OCI-LY7 (cell line): Measurements from ENCODE around the gene DAP. TPM values are rescaled to one million over a fixed set of nuclear protein-coding genes. Genes with fewer than 3 reads are reported as not detected.

Experiments used
- BruUV-seq: library from RNA; stranded (reverse); fragments of 400-500 nt; replicated peaks from 2 replicates; lab custom pipeline; 2021; lab: Mats Ljungman, UMichigan
- CTCF ChIA-PET: fragments of 300-600 bp; sonication (Branson Sonifier 250); formaldehyde crosslinking; loops from one replicate; lab custom pipeline; 2022; ENCODE audit warnings: antibody characterized with exemption; ENCODE audit not compliant: unreplicated experiment; lab: Charles Lee
- POLR2A ChIA-PET: fragments of 300-600 bp; sonication (Branson Sonifier 250); formaldehyde crosslinking; loops from one replicate; lab custom pipeline; 2022; ENCODE audit warnings: antibody characterized with exemption; lab: Charles Lee
- DNase-seq: peaks from one replicate; pipeline ENCODE4 v3.0.0-alpha.2; 2015; ENCODE audit warnings: low spot score
- H2AFZ ChIP-seq: fragments of 200-600 bp; sonication (generic), shearing (Covaris generic); 2 replicates; pipeline ENCODE4 v1.6.1; 2014; ENCODE audit warnings: mild to moderate bottlenecking, antibody characterized with exemption, low read length, moderate library complexity
- H3K27ac ChIP-seq: fragments of 200-600 bp; sonication (generic); 2 replicates; pipeline ENCODE4 v1.5.1; 2014; ENCODE audit warnings: mixed run types, low read depth, mild to moderate bottlenecking, moderate library complexity, low read length, inconsistent platforms; ENCODE audit not compliant: poor library complexity, severe bottlenecking
- H3K36me3 ChIP-seq: fragments of 200-600 bp; sonication (generic); 2 replicates; pipeline ENCODE4 v1.6.1; 2014; ENCODE audit warnings: mild to moderate bottlenecking, antibody characterized with exemption, low read length, moderate library complexity, mixed read lengths; ENCODE audit not compliant: insufficient read depth
- H3K4me1 ChIP-seq: fragments of 200-600 bp; sonication (generic); 2 replicates; pipeline ENCODE4 v1.5.1; 2014; ENCODE audit warnings: mild to moderate bottlenecking, low read length; ENCODE audit not compliant: insufficient read depth, poor library complexity, severe bottlenecking
- H3K4me2 ChIP-seq: fragments of 200-600 bp; sonication (generic); 2 replicates; pipeline ENCODE4 v1.6.1; 2014; ENCODE audit warnings: mild to moderate bottlenecking, low read length
- H3K4me3 ChIP-seq: fragments of 200-600 bp; sonication (generic); 2 replicates; pipeline ENCODE4 v1.5.1; 2014; ENCODE audit warnings: mild to moderate bottlenecking, low read depth, low read length; ENCODE audit not compliant: poor library complexity, severe bottlenecking
- H3K79me2 ChIP-seq: fragments of 200-600 bp; sonication (generic); 2 replicates; pipeline ENCODE4 v1.6.1; 2016; ENCODE audit warnings: low read depth, mild to moderate bottlenecking, low read length, moderate library complexity, mixed read lengths; ENCODE audit not compliant: insufficient read depth
- H3K9me2 ChIP-seq: fragments of 200-600 bp; sonication (generic); 2 replicates; pipeline ENCODE4 v1.6.1; 2016; ENCODE audit warnings: mild to moderate bottlenecking, low read length, mixed read lengths; ENCODE audit not compliant: insufficient read depth
- H3K9me3 ChIP-seq: fragments of 200-600 bp; sonication (generic); 2 replicates; pipeline ENCODE4 v1.6.1; 2014; ENCODE audit warnings: mild to moderate bottlenecking, mixed run types, low read length, mixed read lengths
- H4K20me1 ChIP-seq: fragments of 200-600 bp; sonication (generic); 2 replicates; pipeline ENCODE4 v1.6.1; 2014; ENCODE audit warnings: mild to moderate bottlenecking, antibody characterized with exemption, low read length, moderate library complexity, mixed read lengths; ENCODE audit not compliant: insufficient read depth
- EZH2phosphoT487 ChIP-seq: fragments of 200-600 bp; sonication (generic); IDR thresholded peaks from 2 replicates; pipeline ENCODE4 v1.6.1; 2018; ENCODE audit warnings: low read depth, borderline replicate concordance, mild to moderate bottlenecking, mixed run types, antibody characterized with exemption, low read length, moderate library complexity, mixed read lengths
- intact Hi-C: fragments of 100-400 bp; cut with micrococcal nuclease; formaldehyde crosslinking; loops from one replicate; pipeline ENCODE4 v1.10.0; 2022; ENCODE audit not compliant: unreplicated experiment
- total RNA-seq, 2 experiments: library from RNA; depleted of rRNA in 1 of 2; stranded (reverse); fragments of >200 nt in 1 of 2; shearing (Covaris generic) in 1 of 2; gene quantifications; 2 replicates each; pipeline ENCODE4 v1.2.3, GENCODE V29; 2014 to 2022
- TF ChIP-seq, protein P1 (sequence below): fragments of 200-600 bp; sonication (generic); conservative IDR thresholded peaks from 2 replicates; pipeline ENCODE4 v1.5.1; 2014; ENCODE audit warnings: mild to moderate bottlenecking, antibody characterized with exemption, low read length, moderate library complexity, mixed read lengths

DAP gene
- total RNA-seq, 2 experiments from 2014 or later: 21.5 to 96.1 TPM

DNA sequence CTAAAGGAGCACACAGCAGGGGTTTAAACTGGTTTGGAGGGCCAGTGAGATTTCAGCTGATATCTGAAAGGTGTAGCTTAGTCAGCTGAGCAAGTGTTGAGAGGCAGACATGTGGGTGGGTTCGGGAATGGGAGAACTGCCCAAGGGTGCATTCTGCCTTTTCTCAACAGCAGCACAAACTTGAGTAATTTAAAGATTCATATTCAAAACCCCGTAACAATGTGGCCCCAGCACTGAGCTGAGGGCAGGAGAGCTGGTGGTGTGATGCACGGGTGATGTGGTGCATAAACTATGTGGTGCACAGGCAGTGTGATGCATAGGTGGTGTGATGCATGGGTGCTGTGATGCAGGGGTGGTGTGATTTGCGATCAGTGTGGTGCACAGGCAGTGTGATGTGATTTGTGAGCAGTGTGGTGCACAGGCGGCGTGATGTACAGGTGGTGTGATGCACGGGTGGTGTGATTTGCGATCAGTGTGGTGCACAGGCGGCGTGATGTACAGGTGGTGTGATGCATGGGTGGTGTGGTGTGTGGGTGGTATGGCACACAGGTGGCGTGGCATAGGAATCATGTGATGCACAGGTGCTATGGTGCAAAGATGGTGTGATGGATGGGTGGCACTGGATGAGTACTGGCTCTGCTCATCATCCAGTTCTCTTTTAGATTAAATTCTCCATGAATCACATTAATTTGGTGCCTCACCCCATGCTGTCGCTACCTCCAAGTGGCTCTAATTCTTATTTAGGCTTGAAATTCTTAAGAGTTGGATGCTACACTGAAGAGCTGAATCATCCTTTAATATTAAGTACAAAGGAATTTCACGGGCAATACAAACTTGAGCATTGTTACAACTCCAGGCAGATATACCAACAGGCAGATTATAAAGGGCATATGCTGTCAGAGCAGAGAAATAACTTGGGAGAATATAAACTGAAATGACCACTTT is 53.6 kb downstream of the DAP start:
- H3K9me3 ChIP-seq: no peaks in the 10 kb centered on the region
- H2AFZ ChIP-seq: no peak overlapping the region
- ChIA-PET CTCF (no interaction called here), POLR2A (interaction anchor here (0.6 kb wide), 1 partner anchor 184 kb away, joined by 3 read pairs; no protein-coding TSS in a partner anchor)
- peaks cover 8% of the 10 kb centered on the region for H3K36me3 ChIP-seq
- intact Hi-C loops: no loop called here
- BruUV-seq: no TSS peak
- H3K4me1 ChIP-seq: peaks cover 12% of the 10 kb centered on the region
- H4K20me1 ChIP-seq: no peaks in the 10 kb centered on the region
- H3K4me3 ChIP-seq: no peak overlapping the region
- no peak for DNase-seq
- no peaks in the 10 kb centered on the region for H3K9me2 ChIP-seq
- H3K4me2 ChIP-seq: no peak overlapping the region
- no peak for TF ChIP-seq EZH2phosphoT487
- TF ChIP-seq, protein P1, sequence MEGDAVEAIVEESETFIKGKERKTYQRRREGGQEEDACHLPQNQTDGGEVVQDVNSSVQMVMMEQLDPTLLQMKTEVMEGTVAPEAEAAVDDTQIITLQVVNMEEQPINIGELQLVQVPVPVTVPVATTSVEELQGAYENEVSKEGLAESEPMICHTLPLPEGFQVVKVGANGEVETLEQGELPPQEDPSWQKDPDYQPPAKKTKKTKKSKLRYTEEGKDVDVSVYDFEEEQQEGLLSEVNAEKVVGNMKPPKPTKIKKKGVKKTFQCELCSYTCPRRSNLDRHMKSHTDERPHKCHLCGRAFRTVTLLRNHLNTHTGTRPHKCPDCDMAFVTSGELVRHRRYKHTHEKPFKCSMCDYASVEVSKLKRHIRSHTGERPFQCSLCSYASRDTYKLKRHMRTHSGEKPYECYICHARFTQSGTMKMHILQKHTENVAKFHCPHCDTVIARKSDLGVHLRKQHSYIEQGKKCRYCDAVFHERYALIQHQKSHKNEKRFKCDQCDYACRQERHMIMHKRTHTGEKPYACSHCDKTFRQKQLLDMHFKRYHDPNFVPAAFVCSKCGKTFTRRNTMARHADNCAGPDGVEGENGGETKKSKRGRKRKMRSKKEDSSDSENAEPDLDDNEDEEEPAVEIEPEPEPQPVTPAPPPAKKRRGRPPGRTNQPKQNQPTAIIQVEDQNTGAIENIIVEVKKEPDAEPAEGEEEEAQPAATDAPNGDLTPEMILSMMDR: no peak
- no peak overlapping the region for H3K27ac ChIP-seq
- no peaks in the 10 kb centered on the region for H3K79me2 ChIP-seq

DNA sequence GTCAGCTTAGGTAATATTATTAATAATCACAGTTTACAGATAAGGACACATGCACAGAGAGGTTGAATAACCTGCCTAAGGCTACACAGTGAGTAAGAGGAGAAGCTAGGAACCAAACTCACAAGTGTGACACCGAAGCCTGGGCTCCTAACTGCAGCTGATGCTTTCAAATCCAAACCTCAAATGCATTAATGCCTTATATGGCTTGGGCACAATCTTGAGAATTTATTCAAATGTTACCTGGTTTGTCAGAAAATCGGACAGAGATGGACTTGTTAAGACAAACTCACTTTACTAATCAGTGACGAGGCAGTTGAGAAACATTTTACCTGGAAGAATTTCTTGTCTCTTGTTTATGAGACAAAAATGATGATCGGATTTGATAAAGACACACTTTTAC is 54.7 kb downstream of the DAP start:
- H3K4me1 ChIP-seq: peaks cover 19% of the 10 kb centered on the region
- POLR2A ChIA-PET: no interaction called here
- no peak overlapping the region for H3K4me3 ChIP-seq
- CTCF ChIA-PET: interaction anchor here (0.5 kb wide), 1 partner anchor 102 kb away, joined by 3 read pairs; no protein-coding TSS in a partner anchor
- H2AFZ ChIP-seq: no peak overlapping the region
- H3K9me3 ChIP-seq: no peaks in the 10 kb centered on the region
- intact Hi-C loops: no loop called here
- H4K20me1 ChIP-seq: no peaks in the 10 kb centered on the region
- H3K27ac ChIP-seq: no peak overlapping the region
- peaks cover 8% of the 10 kb centered on the region for H3K36me3 ChIP-seq
- no TSS peak for BruUV-seq
- no peak for DNase-seq
- no peaks in the 10 kb centered on the region for H3K9me2 ChIP-seq
- H3K79me2 ChIP-seq: no peaks in the 10 kb centered on the region
- TF ChIP-seq, protein P1: no peak
- no peak for TF ChIP-seq EZH2phosphoT487
- no peak overlapping the region for H3K4me2 ChIP-seq

DNA sequence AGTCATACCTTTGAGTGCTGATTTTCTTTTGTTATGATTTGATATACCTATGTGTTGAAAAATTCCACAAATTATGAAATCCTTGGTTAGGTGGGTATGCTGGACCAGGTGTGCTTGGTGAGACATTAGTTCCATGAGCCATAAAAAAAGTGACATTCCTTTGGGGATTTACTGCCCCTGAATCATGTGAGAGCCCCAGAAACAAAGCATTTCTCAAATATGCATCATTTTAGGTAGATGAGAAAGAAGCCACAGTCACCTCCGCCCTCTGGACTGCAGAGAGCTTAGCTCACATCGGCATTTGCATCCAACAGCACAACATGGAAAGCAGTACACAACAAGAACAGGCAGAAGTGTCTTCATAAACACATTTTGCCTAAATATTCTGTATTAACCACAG is 55.3 kb downstream of the DAP start:
- H3K9me3 ChIP-seq: no peaks in the 10 kb centered on the region
- H3K4me1 ChIP-seq: peaks cover 25% of the 10 kb centered on the region
- H2AFZ ChIP-seq: no peak overlapping the region
- BruUV-seq: no TSS peak
- no peak overlapping the region for H3K4me3 ChIP-seq
- H4K20me1 ChIP-seq: no peaks in the 10 kb centered on the region
- no peaks in the 10 kb centered on the region for H3K79me2 ChIP-seq
- POLR2A ChIA-PET: interaction anchor here (0.5 kb wide), 1 partner anchor 523 kb away, joined by 3 read pairs; no protein-coding TSS in a partner anchor
- peaks cover 8% of the 10 kb centered on the region for H3K36me3 ChIP-seq
- CTCF ChIA-PET: no interaction called here
- TF ChIP-seq, protein P1: no peak
- no peak for TF ChIP-seq EZH2phosphoT487
- intact Hi-C loops: no loop called here
- no peak overlapping the region for H3K4me2 ChIP-seq
- H3K27ac ChIP-seq: no peak overlapping the region
- no peak for DNase-seq
- no peaks in the 10 kb centered on the region for H3K9me2 ChIP-seq
